T-cell (primary cell): ENCODE results near the gene MED14. TPM values are rescaled to one million over a fixed set of nuclear protein-coding genes. Genes with fewer than 3 reads are reported as not detected.

Source experiments
- ATAC-seq, 4 experiments: fragments of 200-7000 bp in 3 of 4; fragments of 150-1000 bp in 1 of 4; cut with Tn5 transposase; replicated peaks in 1 of 4; 1 replicate in 3 of 4; 2 replicates in 1 of 4; pipeline ENCODE4 v1.10.0; 2021; ENCODE audit warnings: moderate library complexity in 3 of 4, mild to moderate bottlenecking in 2 of 4, moderate number of reproducible peaks in 1 of 4
- CTCF ChIA-PET, 2 donors: fragments of 300-600 bp; sonication (Branson Sonifier 250); formaldehyde crosslinking; loops; one replicate each; lab custom pipeline; 2022; ENCODE audit warnings: antibody characterized with exemption in 2 of 2; lab: Charles Lee
- POLR2A ChIA-PET, 2 donors: fragments of 300-600 bp; sonication (Branson Sonifier 250); formaldehyde crosslinking; loops; one replicate each; lab custom pipeline; 2022; ENCODE audit warnings: antibody characterized with exemption in 2 of 2; lab: Charles Lee
- DNase-seq, 35 experiments: peaks; one replicate each; pipeline versions ENCODE4 v3.0.0 to v3.0.0-alpha.2; 2013 to 2023
- H3K27ac ChIP-seq: one replicate; pipeline ENCODE4 v1.5.1; 2013; ENCODE audit warnings: low read length
- H3K27me3 ChIP-seq, 2 experiments: replicated peaks in 1 of 2; 1 replicate in 1 of 2; 2 replicates in 1 of 2; pipeline versions ENCODE4 v1.6.1 to v1.7.0; 2013; ENCODE audit warnings: low read length in 1 of 2, mixed read lengths in 1 of 2; ENCODE audit not compliant: control insufficient read depth in 2 of 2, insufficient read depth in 2 of 2; ENCODE audit errors: extremely low read depth in 1 of 2
- H3K36me3 ChIP-seq, 2 donors: 1 replicate in 1 of 2; 2 replicates in 1 of 2; pipeline versions ENCODE4 v1.6.1 to v1.7.0; 2013; ENCODE audit warnings: low read length in 1 of 2; ENCODE audit not compliant: control insufficient read depth in 2 of 2, insufficient read depth in 1 of 2; ENCODE audit errors: extremely low read depth in 1 of 2
- H3K4me1 ChIP-seq, 2 experiments: 1 replicate in 1 of 2; 2 replicates in 1 of 2; pipeline versions ENCODE4 v1.6.1 to v1.7.0; 2013; ENCODE audit warnings: low read length in 2 of 2, mixed read lengths in 1 of 2; ENCODE audit not compliant: insufficient read depth in 2 of 2, control insufficient read depth in 1 of 2; ENCODE audit errors: extremely low read depth in 1 of 2
- H3K4me3 ChIP-seq, 2 donors: 1 replicate in 1 of 2; 2 replicates in 1 of 2; pipeline versions ENCODE4 v1.5.1 to v1.7.0; 2013; ENCODE audit warnings: mild to moderate bottlenecking in 2 of 2, low read length in 1 of 2, moderate library complexity in 1 of 2; ENCODE audit not compliant: control insufficient read depth in 1 of 2; ENCODE audit errors: extremely low read depth in 1 of 2
- H3K9me3 ChIP-seq: 2 replicates; pipeline ENCODE4 v1.7.0; 2013
- H3K27ac Mint-ChIP-seq, 2 donors: one replicate each; pipeline ENCODE4 v1.8.0; 2020 to 2021; ENCODE audit warnings: mild to moderate bottlenecking in 2 of 2, mixed read lengths in 2 of 2
- H3K27me3 Mint-ChIP-seq, 2 donors: one replicate each; pipeline ENCODE4 v1.8.0; 2021 to 2022; ENCODE audit warnings: mixed read lengths in 2 of 2
- H3K36me3 Mint-ChIP-seq: one replicate; pipeline ENCODE4 v1.8.0; 2021; ENCODE audit warnings: mixed read lengths
- H3K4me1 Mint-ChIP-seq, 3 donors: one replicate each; pipeline ENCODE4 v1.8.0; 2020 to 2022; ENCODE audit warnings: mixed read lengths in 3 of 3, mild to moderate bottlenecking in 1 of 3
- H3K4me3 Mint-ChIP-seq, 3 donors: one replicate each; pipeline ENCODE4 v1.8.0; 2020 to 2022; ENCODE audit warnings: mild to moderate bottlenecking in 3 of 3, mixed read lengths in 3 of 3, moderate library complexity in 3 of 3
- H3K9me3 Mint-ChIP-seq, 3 donors: one replicate each; pipeline ENCODE4 v1.8.0; 2020 to 2022; ENCODE audit warnings: mixed read lengths in 3 of 3
- WGBS: methylation state at CpG from one replicate; pipeline ENCODE4 v1.1.5; 2013; ENCODE audit warnings: missing lambda C conversion rate; ENCODE audit not compliant: insufficient coverage; 5-methylcytosine and 5-hydroxymethylcytosine counted together
- total RNA-seq, 35 experiments: library from RNA in 6 of 35; stranded (reverse) in 6 of 35; fragments of 120-200 nt in 1 of 35; gene quantifications; one replicate each; pipeline versions ENCODE4 v1.2.1 to v1.2.4 and lab custom pipeline; 2013 to 2026

The MED14 gene
- total RNA-seq, 5 donors from 2014 or later (not counting 1 experiment from before 2014, with no cell fraction given) = 30.7 to 56.0 (median 43.2) TPM

DNA sequence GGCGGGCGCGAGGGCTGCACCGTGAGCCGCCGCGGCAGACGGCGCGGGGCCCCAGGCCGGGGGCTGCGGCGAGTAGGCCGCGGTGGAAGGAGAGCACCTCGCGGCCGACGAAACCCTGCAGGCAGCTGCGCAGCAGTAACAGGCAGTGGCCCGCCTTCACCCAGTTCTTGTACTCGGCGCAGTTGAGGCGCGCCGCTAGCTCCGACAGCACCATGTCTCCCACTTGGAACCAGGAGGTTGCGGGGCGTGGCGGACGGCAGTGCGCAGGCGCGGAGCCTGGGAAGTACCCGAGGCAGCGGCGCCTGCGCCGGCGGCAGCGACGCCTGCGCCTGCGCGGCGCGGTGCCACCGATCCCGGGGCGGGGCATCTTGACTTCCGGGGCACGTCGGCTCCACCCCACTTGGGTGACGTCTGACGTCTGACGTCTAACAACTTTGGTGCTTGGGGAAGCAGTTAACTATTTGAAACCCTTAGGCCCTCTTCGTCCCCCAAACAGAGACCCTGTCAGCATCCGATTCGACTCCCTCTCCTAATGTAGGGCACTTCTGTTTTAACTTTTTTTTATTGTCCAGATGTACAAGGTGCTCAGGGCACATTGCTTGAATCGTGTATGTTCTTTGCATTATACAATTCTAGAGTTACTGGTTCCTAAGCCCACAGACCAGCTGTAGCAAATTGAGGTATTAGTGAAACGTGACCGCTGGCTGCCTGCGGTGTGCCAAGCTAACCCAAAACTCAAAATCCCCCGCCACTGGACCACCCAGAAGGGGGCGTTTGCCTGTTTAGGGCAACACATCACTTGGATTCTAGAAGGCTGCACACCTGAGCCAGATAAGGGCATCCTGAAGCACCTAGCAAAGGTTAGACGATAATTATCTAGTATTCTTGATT lies 87.8 kb downstream of the MED14 start, which contains the start of gene CXorf38:
Gene CXorf38, minus strand, starts transcription at position 255 of the 891 bp plus-strand sequence. Its CDS starts 41 bp downstream, at position 214.
- ChIA-PET CTCF (interaction anchor here (0.7 to 1.3 kb wide), 2 partner anchors 103 to 468 kb away, joined by 3 to 5 read pairs; no protein-coding TSS in a partner anchor), POLR2A (interaction anchor here in 1 of 2 donors (0.6 kb wide), 1 partner anchor 83 kb away, joined by 7 read pairs; no protein-coding TSS in a partner anchor)
- H3K36me3 ChIP-seq = peaks cover 0 to 6% of the 10 kb centered on the region in 2 donors
- peak within 1 kb of the TSS; percentile 84 for H3K27ac ChIP-seq
- H3K27me3 ChIP-seq = no peaks in the 10 kb centered on the region
- Mint-ChIP-seq H3K4me3 (peak within 1 kb of the TSS; percentile 88 to 95 (median 95)), H3K36me3 (peaks cover 6% of the 10 kb centered on the region), H3K27ac (peak within 1 kb of the TSS; percentile 93 to 95), H3K9me3 (no peaks in the 10 kb centered on the region), H3K4me1 (peaks cover 35 to 51% (median 43%) of the 10 kb centered on the region in 3 donors), H3K27me3 (no peaks in the 10 kb centered on the region)
- H3K9me3 ChIP-seq = no peaks in the 10 kb centered on the region
- peaks cover 17 to 33% of the 10 kb centered on the region in 2 experiments for H3K4me1 ChIP-seq
- ATAC-seq (peak; percentile 75 to 80 (median 76)), DNase-seq (peak; percentile 84 to 98 (median 91))
- H3K4me3 ChIP-seq = peak within 1 kb of the TSS; percentile 71 to 88
- 0% methylated on average over 39 of the region's 66 CpGs for WGBS

DNA sequence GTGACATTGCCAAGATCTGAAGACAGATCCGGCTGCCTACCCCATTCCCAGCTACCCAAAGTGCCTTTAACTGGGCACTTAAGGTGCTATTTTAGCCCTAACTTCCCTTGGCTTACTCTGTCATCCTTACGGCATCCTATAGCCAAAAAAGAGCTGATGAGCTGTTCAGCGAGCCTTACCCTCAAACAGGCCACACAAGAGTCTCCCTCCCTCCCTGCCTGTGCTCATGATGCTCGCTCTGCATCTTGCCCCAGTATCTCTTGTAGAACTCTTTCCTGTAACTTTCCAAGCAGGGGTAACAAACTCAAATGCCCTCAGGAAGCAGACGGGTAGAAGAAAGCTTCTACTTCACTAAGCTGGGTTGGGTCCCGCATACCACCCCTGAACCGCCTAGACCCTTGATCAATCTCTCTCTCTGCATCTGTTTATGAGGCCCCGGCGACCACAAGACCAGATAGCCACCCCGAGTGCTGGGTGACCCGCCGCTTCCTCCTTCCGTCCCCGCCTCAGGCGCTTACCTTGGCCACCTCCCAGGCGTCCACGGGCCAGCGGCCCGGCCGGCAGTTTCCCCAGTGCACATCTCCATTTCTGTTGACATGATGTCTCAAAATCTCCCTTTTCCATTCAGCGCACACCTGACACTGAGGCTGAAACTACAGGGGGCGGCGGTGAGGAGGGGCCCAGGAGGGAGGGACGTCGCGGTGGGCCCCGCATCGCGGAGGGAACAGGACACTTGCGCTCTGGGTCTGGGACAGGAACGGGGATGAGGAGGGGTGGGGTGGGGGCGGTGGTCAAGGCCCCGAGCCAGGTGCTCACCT lies 88.6 kb downstream of the MED14 start:
- WGBS = 0% methylated on average over 19 of the region's 33 CpGs
- Histone ChIP-seq H3K27ac (peak overlapping the region; percentile 72), H3K36me3 (peaks cover 0 to 14% of the 10 kb centered on the region in 2 donors), H3K27me3 (no peaks in the 10 kb centered on the region), H3K9me3 (no peaks in the 10 kb centered on the region), H3K4me3 (peak overlapping the region; percentile 71 to 88), H3K4me1 (peaks cover 17 to 41% of the 10 kb centered on the region in 2 experiments)
- H3K36me3 Mint-ChIP-seq = peaks cover 11% of the 10 kb centered on the region
- H3K4me1 Mint-ChIP-seq = peaks cover 41 to 57% (median 52%) of the 10 kb centered on the region in 3 donors
- peak overlapping the region; percentile 88 to 95 (median 95) for H3K4me3 Mint-ChIP-seq
- CTCF ChIA-PET = interaction anchor here (0.7 to 1.3 kb wide), 4 partner anchors 88 to 468 kb away, joined by 3 to 5 read pairs (median 4); partner anchors contain the start of gene MED14 (in 1 of the 2)
- no peaks in the 10 kb centered on the region for H3K27me3 Mint-ChIP-seq
- no peaks in the 10 kb centered on the region for H3K9me3 Mint-ChIP-seq
- H3K27ac Mint-ChIP-seq = peak overlapping the region; percentile 93 to 95
- ATAC-seq (peak; percentile 21 to 36 (median 30)), DNase-seq (peak in 24 of 35 experiments; percentile 0 to 48 (median 8))
- POLR2A ChIA-PET = no interaction called here

DNA sequence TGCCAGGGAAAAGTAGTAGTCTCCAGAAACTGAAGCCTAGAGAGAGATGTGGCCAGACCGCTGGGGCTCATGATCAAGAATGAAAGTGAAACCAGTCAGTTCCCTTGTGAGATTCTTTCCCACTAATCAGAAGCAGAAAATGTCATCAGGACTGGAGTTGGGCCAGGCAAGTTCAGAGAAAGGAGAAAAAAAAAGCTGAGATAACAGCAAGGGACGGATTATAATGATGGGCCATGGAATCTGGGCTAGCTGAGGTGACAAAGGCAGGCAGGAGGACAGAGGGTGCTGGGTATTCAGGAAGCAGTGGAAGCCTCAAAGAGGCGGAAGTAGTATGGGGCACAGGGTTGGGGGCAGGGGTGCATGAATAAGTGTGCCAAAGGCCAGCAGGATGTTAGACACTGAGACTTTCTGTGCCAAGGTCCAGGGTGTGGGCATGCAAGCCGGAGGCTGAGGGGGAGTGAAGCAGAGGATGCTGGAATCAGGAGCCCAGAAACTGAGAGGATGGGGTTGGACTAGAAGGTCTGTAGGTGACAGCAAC lies 90.5 kb downstream of the MED14 start:
- no peaks in the 10 kb centered on the region for H3K9me3 ChIP-seq
- Mint-ChIP-seq H3K36me3 (peaks cover 11% of the 10 kb centered on the region), H3K4me3 (peak overlapping the region; percentile 85 to 88 (median 87))

DNA sequence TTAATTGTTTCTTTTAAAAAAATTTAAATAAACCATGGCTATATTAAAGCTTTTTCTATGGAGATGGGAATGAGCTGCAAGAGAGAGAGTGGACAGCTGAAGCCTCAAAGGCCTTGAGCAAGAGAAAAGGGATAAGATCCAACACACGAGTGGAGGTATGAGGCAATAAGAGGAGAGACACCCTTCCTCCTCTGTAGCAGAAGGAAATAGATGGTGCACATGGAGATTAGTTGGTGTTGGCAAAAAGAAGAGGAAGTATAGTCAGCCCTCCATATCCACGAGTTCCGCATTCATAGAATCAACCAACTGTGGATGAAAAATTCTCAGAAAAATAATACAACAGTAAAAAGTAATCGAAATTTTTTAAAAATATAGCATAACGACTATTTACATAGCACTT lies 91.2 kb downstream of the MED14 start:
- Histone ChIP-seq H3K27me3 (no peaks in the 10 kb centered on the region), H3K4me1 (peaks cover 17 to 43% of the 10 kb centered on the region in 2 experiments), H3K4me3 (peak overlapping the region in 1 of 2 donors; percentile 49), H3K27ac (peak overlapping the region; percentile 78), H3K9me3 (no peaks in the 10 kb centered on the region), H3K36me3 (peaks cover 0 to 20% of the 10 kb centered on the region in 2 donors)
- H3K27ac Mint-ChIP-seq = peak overlapping the region; percentile 66 to 94
- DNase-seq (no peak), ATAC-seq (no peak)
- H3K27me3 Mint-ChIP-seq = no peaks in the 10 kb centered on the region
- POLR2A ChIA-PET = interaction anchor here in 1 of 2 donors (1.1 kb wide), 1 partner anchor 434 kb away, joined by 3 read pairs; no protein-coding TSS in a partner anchor
- peaks cover 11% of the 10 kb centered on the region for H3K36me3 Mint-ChIP-seq
- peak overlapping the region; percentile 85 to 88 (median 87) for H3K4me3 Mint-ChIP-seq
- no CpG with 5 or more reads among the region's 5 CpGs for WGBS
- CTCF ChIA-PET = interaction anchor here in 1 of 2 donors (0.9 kb wide), 1 partner anchor 100 kb away, joined by 3 read pairs; no protein-coding TSS in a partner anchor
- no peaks in the 10 kb centered on the region for H3K9me3 Mint-ChIP-seq
- peaks cover 48 to 62% (median 57%) of the 10 kb centered on the region in 3 donors for H3K4me1 Mint-ChIP-seq

More for the DNA sequence above, 90.5 kb downstream of the MED14 start:
- peak; percentile 57 to 63 (median 60) for ATAC-seq
- Mint-ChIP-seq H3K4me1 (peaks cover 43 to 59% (median 57%) of the 10 kb centered on the region in 3 donors), H3K9me3 (no peaks in the 10 kb centered on the region), H3K27me3 (no peaks in the 10 kb centered on the region), H3K27ac (peak overlapping the region; percentile 91 to 94)
- peak in 33 of 35 experiments; percentile 7 to 66 (median 30) for DNase-seq
- WGBS = 0% methylated on average over 3 of the region's 4 CpGs
- Histone ChIP-seq H3K27me3 (no peaks in the 10 kb centered on the region), H3K27ac (peak overlapping the region; percentile 78), H3K36me3 (peaks cover 0 to 19% of the 10 kb centered on the region in 2 donors), H3K4me1 (peaks cover 17 to 43% of the 10 kb centered on the region in 2 experiments), H3K4me3 (peak overlapping the region; percentile 49 to 72)
- ChIA-PET POLR2A (interaction anchor here in 1 of 2 donors (1.1 kb wide), 1 partner anchor 433 kb away, joined by 3 read pairs; no protein-coding TSS in a partner anchor), CTCF (interaction anchor here in 1 of 2 donors (0.5 kb wide), 1 partner anchor 537 kb away, joined by 3 read pairs; no protein-coding TSS in a partner anchor)

DNA sequence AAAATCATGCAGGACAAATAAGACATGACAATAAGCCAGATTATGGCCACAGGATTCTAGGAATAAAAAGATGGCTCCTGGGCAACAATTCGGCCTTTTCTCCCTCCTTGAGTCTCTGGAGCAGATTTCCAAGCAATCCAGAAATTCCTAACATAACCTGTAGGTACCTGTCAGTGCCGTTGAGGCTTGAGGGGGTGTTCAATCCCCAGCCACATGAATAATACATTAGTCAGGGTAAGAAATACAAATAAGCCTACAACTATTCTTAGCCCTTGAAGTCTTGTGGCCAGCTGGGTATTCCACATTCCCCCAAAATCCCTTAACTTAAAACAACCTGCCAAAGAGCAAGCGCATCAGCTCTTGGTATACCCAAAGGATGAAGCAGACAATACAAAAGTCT lies 97.7 kb downstream of the MED14 start:
- no peak overlapping the region for H3K27ac ChIP-seq
- H3K4me3 Mint-ChIP-seq = no peak overlapping the region
- ChIA-PET POLR2A (interaction anchor here in 1 of 2 donors (0.5 kb wide), 1 partner anchor 52 kb away, joined by 3 read pairs; no protein-coding TSS in a partner anchor), CTCF (no interaction called here)
- H3K27me3 Mint-ChIP-seq = no peaks in the 10 kb centered on the region
- no peaks in the 10 kb centered on the region for H3K27me3 ChIP-seq
- H3K36me3 ChIP-seq = peaks cover 3 to 80% of the 10 kb centered on the region in 2 donors
- peaks cover 33% of the 10 kb centered on the region for H3K36me3 Mint-ChIP-seq
- no peaks in the 10 kb centered on the region for H3K9me3 ChIP-seq
- H3K27ac Mint-ChIP-seq = no peak overlapping the region
- H3K9me3 Mint-ChIP-seq = no peaks in the 10 kb centered on the region
- H3K4me3 ChIP-seq = no peak overlapping the region
- DNase-seq = no peak
- peaks cover 0 to 17% of the 10 kb centered on the region in 2 experiments for H3K4me1 ChIP-seq
- no CpG with 5 or more reads among the region's 3 CpGs for WGBS
- peaks cover 42 to 46% (median 45%) of the 10 kb centered on the region in 3 donors for H3K4me1 Mint-ChIP-seq
- ATAC-seq = no peak
